Measurements from ENCODE around the gene CMPK2.

The CMPK2 gene

GRCh38 chr2:6866275-6866671 lies 566 bp upstream of the CMPK2 start:
- TF ChIP-seq ZNF223 (tag by site-specific recombination; IDR thresholded peaks at IDR 0.05) (no peak), ZEB2 (tag by site-specific recombination; IDR thresholded peaks at IDR 0.05) (peak; percentile 65), CTCF (tag by site-specific recombination; IDR thresholded peaks at IDR 0.05) (0 out of 2 replicates have a peak, but pooled peaks have one; percentile 31), ZFP69B (tag by site-specific recombination; IDR thresholded peaks at IDR 0.05) (no peak), SCRT2 (tag by site-specific recombination; IDR thresholded peaks at IDR 0.05) (peak; percentile 77)
- H3K4me1 ChIP-seq (ENCODE audit: control insufficient read depth, insufficient read depth, low read length): no peaks in the 10 kb centered on the region
- ChIA-PET CTCF (interaction anchor here (0.6 to 2.1 kb wide), 7 partner anchors 10 to 1172 kb away, joined by 3 to 7 read pairs (median 3); partner anchors contain the start of gene RSAD2), POLR2A (no interaction called here)
- H3K36me3 ChIP-seq (ENCODE audit: control insufficient read depth in 2 of 2, insufficient read depth in 1 of 2, low read length in 2 of 2): no peaks in the 10 kb centered on the region
- H3K9me3 ChIP-seq (ENCODE audit: control insufficient read depth, insufficient read depth, low read depth, low read length): no peaks in the 10 kb centered on the region
- H3K4me3 ChIP-seq (ENCODE audit: low read depth, low read length): peak overlapping the region; percentile 62
- no peak overlapping the region for H3K27ac ChIP-seq (ENCODE audit: extremely low read depth, low read depth, low read length)

- CTCF ChIA-PET: interaction anchor here (0.6 to 1.2 kb wide), 3 partner anchors 39 to 221 kb away, joined by 3 to 4 read pairs (median 3); no protein-coding TSS in a partner anchor
- peak overlapping the region; percentile 25; the same call in 1 of the 2 replicates for H3K27ac ChIP-seq (ENCODE audit: extremely low read depth, low read depth, low read length)
- peaks cover 0 to 5% of the 10 kb centered on the region in 2 experiments; a peak in 1 of 3 replicates for H3K36me3 ChIP-seq (ENCODE audit: control insufficient read depth in 2 of 2, insufficient read depth in 1 of 2, low read length in 2 of 2)
- H3K4me3 ChIP-seq (ENCODE audit: low read depth, low read length): peak overlapping the region; percentile 62
- H3K4me1 ChIP-seq (ENCODE audit: control insufficient read depth, insufficient read depth, low read length): no peaks in the 10 kb centered on the region
- H3K9me3 ChIP-seq (ENCODE audit: control insufficient read depth, insufficient read depth, low read depth, low read length): no peaks in the 10 kb centered on the region
- TF ChIP-seq ZNF10 (tag by site-specific recombination; IDR thresholded peaks at IDR 0.05) (no peak), ZBTB49 (tag by site-specific recombination; IDR thresholded peaks at IDR 0.05; ENCODE audit: low read depth) (no peak), ZNF610 (tag by site-specific recombination; IDR thresholded peaks at IDR 0.05; ENCODE audit: borderline replicate concordance) (no peak), ZBTB48 (tag by site-specific recombination; IDR thresholded peaks at IDR 0.05) (no peak), ZNF433 (tag by site-specific recombination; IDR thresholded peaks at IDR 0.05; ENCODE audit: low read depth) (no peak)
- POLR2A ChIA-PET: interaction anchor here (1.4 kb wide), 1 partner anchor 14 kb away, joined by 3 read pairs; no protein-coding TSS in a partner anchor
Observed at GRCh38 chr2:6864923-6865345, 773 bp downstream of the CMPK2 start.

GRCh38 chr2:6864231-6864754 lies 1.4 kb downstream of the CMPK2 start:
- Histone ChIP-seq H3K36me3 (ENCODE audit: control insufficient read depth in 2 of 2, insufficient read depth in 1 of 2, low read length in 2 of 2) (peaks cover 0 to 5% of the 10 kb centered on the region in 2 experiments; a peak in 1 of 3 replicates), H3K27ac (ENCODE audit: extremely low read depth, low read depth, low read length) (no peak overlapping the region), H3K4me1 (ENCODE audit: control insufficient read depth, insufficient read depth, low read length) (no peaks in the 10 kb centered on the region), H3K4me3 (ENCODE audit: low read depth, low read length) (no peak overlapping the region), H3K9me3 (ENCODE audit: control insufficient read depth, insufficient read depth, low read depth, low read length) (no peaks in the 10 kb centered on the region)
- ChIA-PET CTCF (interaction anchor here (1.2 kb wide), 1 partner anchor 38 kb away, joined by 3 read pairs; no protein-coding TSS in a partner anchor), POLR2A (interaction anchor here (1.4 kb wide), 1 partner anchor 14 kb away, joined by 3 read pairs; no protein-coding TSS in a partner anchor)
- no peak for TF ChIP-seq ZNF837 (tag by site-specific recombination; IDR thresholded peaks at IDR 0.05)
- no peak for TF ChIP-seq ZNF791 (tag by site-specific recombination; IDR thresholded peaks at IDR 0.05)
- TF ChIP-seq TSHZ1 (tag by site-specific recombination; IDR thresholded peaks at IDR 0.05; ENCODE audit: borderline replicate concordance): no peak
- no peak for TF ChIP-seq ZSCAN16 (tag by site-specific recombination; IDR thresholded peaks at IDR 0.05)
- no peak for TF ChIP-seq ZBTB8A (tag by site-specific recombination; IDR thresholded peaks at IDR 0.05)
- no peak for TF ChIP-seq ZNF221 (tag by site-specific recombination; IDR thresholded peaks at IDR 0.05; ENCODE audit: borderline replicate concordance)
- TF ChIP-seq ZNF580 (tag by site-specific recombination; IDR thresholded peaks at IDR 0.05): no peak
- no peak for TF ChIP-seq ZNF629 (tag by site-specific recombination; IDR thresholded peaks at IDR 0.05)
- no peak for TF ChIP-seq KLF8 (tag by site-specific recombination; IDR thresholded peaks at IDR 0.05)
- TF ChIP-seq CTCF (tag by site-specific recombination; IDR thresholded peaks at IDR 0.05): no peak
- TF ChIP-seq ZNF544 (tag by site-specific recombination; IDR thresholded peaks at IDR 0.05): no peak

All from HEK293 (cell line).